HG02943 (cell line): ENCODE data around the gene ARHGEF17.

Source experiments
- ATAC-seq: cut with Tn5 transposase; IDR thresholded peaks from one replicate; pipeline ENCODE4 v1.9.1; 2021; ENCODE audit warnings: mild to moderate bottlenecking, low read depth, moderate library complexity; ENCODE audit not compliant: unreplicated experiment

Gene ARHGEF17

GRCh38 chr11:73291781-73292524 lies 16.1 kb upstream of the ARHGEF17 start:
- ATAC-seq: no peak

- ATAC-seq: no peak
Observed at GRCh38 chr11:73292525-73292894, 15.6 kb upstream of the ARHGEF17 start.

- ATAC-seq: no peak
Observed at GRCh38 chr11:73293356-73293936, 14.6 kb upstream of the ARHGEF17 start.

GRCh38 chr11:73294604-73295003 lies 13.5 kb upstream of the ARHGEF17 start:
- ATAC-seq: no peak

- no peak for ATAC-seq
Observed at GRCh38 chr11:73295241-73295995, 12.7 kb upstream of the ARHGEF17 start.

- no peak for ATAC-seq
Observed at GRCh38 chr11:73295996-73296318, 12.1 kb upstream of the ARHGEF17 start.

GRCh38 chr11:73296501-73297230 lies 11.4 kb upstream of the ARHGEF17 start:
- no peak for ATAC-seq

- no peak for ATAC-seq
Observed at GRCh38 chr11:73297231-73297590, 10.9 kb upstream of the ARHGEF17 start.

GRCh38 chr11:73297702-73298101 lies 10.4 kb upstream of the ARHGEF17 start:
- ATAC-seq: no peak

- ATAC-seq: no peak
Observed at GRCh38 chr11:73298233-73298632, 9.8 kb upstream of the ARHGEF17 start.

- no peak for ATAC-seq
Observed at GRCh38 chr11:73299751-73300150, 8.3 kb upstream of the ARHGEF17 start.

- no peak for ATAC-seq
Observed at GRCh38 chr11:73306069-73306841, 1.8 kb upstream of the ARHGEF17 start.

GRCh38 chr11:73306977-73307322 lies 1.1 kb upstream of the ARHGEF17 start:
- no peak for ATAC-seq

GRCh38 chr11:73307323-73308002 lies 613 bp upstream of the ARHGEF17 start:
- peak; percentile 54 for ATAC-seq

- no peak for ATAC-seq
Observed at GRCh38 chr11:73308961-73309919, 1.2 kb downstream of the ARHGEF17 start.

GRCh38 chr11:73310076-73310475 lies 2.0 kb downstream of the ARHGEF17 start:
- no peak for ATAC-seq

- ATAC-seq: no peak
Observed at GRCh38 chr11:73310661-73311393, 2.8 kb downstream of the ARHGEF17 start.

GRCh38 chr11:73311394-73311869 lies 3.4 kb downstream of the ARHGEF17 start:
- no peak for ATAC-seq
